IgD-negative memory B cell (primary cell): ENCODE data around the gene KCNIP4. TPM values are rescaled to one million over a fixed set of nuclear protein-coding genes. Genes with fewer than 3 reads are reported as not detected.

Experiments
- H3K27ac Mint-ChIP-seq, 3 donors: one replicate each; pipeline ENCODE4 v1.8.0; 2020 to 2022; ENCODE audit warnings: mild to moderate bottlenecking in 3 of 3, mixed read lengths in 3 of 3, moderate library complexity in 1 of 3
- H3K27me3 Mint-ChIP-seq: one replicate; pipeline ENCODE4 v1.8.0; 2021; ENCODE audit warnings: mixed read lengths
- H3K36me3 Mint-ChIP-seq: one replicate; pipeline ENCODE4 v1.8.0; 2020; ENCODE audit warnings: mild to moderate bottlenecking, mixed read lengths
- H3K4me1 Mint-ChIP-seq, 3 donors: one replicate each; pipeline ENCODE4 v1.8.0; 2020 to 2022; ENCODE audit warnings: mixed read lengths in 3 of 3, mild to moderate bottlenecking in 1 of 3
- H3K4me3 Mint-ChIP-seq, 4 donors: one replicate each; pipeline ENCODE4 v1.8.0; 2020 to 2022; ENCODE audit warnings: mild to moderate bottlenecking in 4 of 4, mixed read lengths in 4 of 4, moderate library complexity in 3 of 4
- H3K9me3 Mint-ChIP-seq, 3 donors: one replicate each; pipeline ENCODE4 v1.8.0; 2020 to 2021; ENCODE audit warnings: mixed read lengths in 3 of 3, mild to moderate bottlenecking in 1 of 3
- polyA plus RNA-seq: library from polyadenylated mRNA; unstranded; fragments of 300-500 nt; fragmentation: Illumina TruSeq; gene quantifications from one replicate; pipeline ENCODE4 v1.2.3, GENCODE V29; 2021

The KCNIP4 gene
- polyA plus RNA-seq, 1 donor from 2014 or later: 0.10 TPM

GRCh38 chr4:21457086-21457840 is 491.3 kb downstream of the KCNIP4 start:
- no peak overlapping the region for H3K4me3 Mint-ChIP-seq
- H3K9me3 Mint-ChIP-seq: peaks cover 0 to 13% (median 4%) of the 10 kb centered on the region in 3 donors
- H3K27ac Mint-ChIP-seq: no peak overlapping the region
- H3K36me3 Mint-ChIP-seq: no peaks in the 10 kb centered on the region
- no peaks in the 10 kb centered on the region for H3K4me1 Mint-ChIP-seq
- no peaks in the 10 kb centered on the region for H3K27me3 Mint-ChIP-seq

GRCh38 chr4:21454831-21455230 is 493.7 kb downstream of the KCNIP4 start:
- Mint-ChIP-seq H3K9me3 (peaks cover 2 to 23% (median 7%) of the 10 kb centered on the region in 3 donors), H3K36me3 (no peaks in the 10 kb centered on the region), H3K4me1 (no peaks in the 10 kb centered on the region), H3K27me3 (no peaks in the 10 kb centered on the region), H3K27ac (no peak overlapping the region), H3K4me3 (no peak overlapping the region)

- no peak overlapping the region for H3K27ac Mint-ChIP-seq
- H3K4me1 Mint-ChIP-seq: no peaks in the 10 kb centered on the region
- H3K4me3 Mint-ChIP-seq: no peak overlapping the region
- H3K36me3 Mint-ChIP-seq: no peaks in the 10 kb centered on the region
- H3K27me3 Mint-ChIP-seq: no peaks in the 10 kb centered on the region
- peaks cover 2 to 26% (median 9%) of the 10 kb centered on the region in 3 donors for H3K9me3 Mint-ChIP-seq
Measured at GRCh38 chr4:21454201-21454600, 494.4 kb downstream of the KCNIP4 start.

- H3K27me3 Mint-ChIP-seq: no peaks in the 10 kb centered on the region
- H3K4me3 Mint-ChIP-seq: no peak overlapping the region
- H3K27ac Mint-ChIP-seq: no peak overlapping the region
- no peaks in the 10 kb centered on the region for H3K4me1 Mint-ChIP-seq
- peaks cover 2 to 32% (median 9%) of the 10 kb centered on the region in 3 donors for H3K9me3 Mint-ChIP-seq
- H3K36me3 Mint-ChIP-seq: no peaks in the 10 kb centered on the region
Measured at GRCh38 chr4:21452931-21453330, 495.6 kb downstream of the KCNIP4 start.

- Mint-ChIP-seq H3K36me3 (no peaks in the 10 kb centered on the region), H3K4me1 (no peaks in the 10 kb centered on the region), H3K27me3 (no peaks in the 10 kb centered on the region), H3K27ac (no peak overlapping the region), H3K9me3 (peaks cover 2 to 21% (median 7%) of the 10 kb centered on the region in 3 donors), H3K4me3 (no peak overlapping the region)
Measured at GRCh38 chr4:21451032-21451431, 497.5 kb downstream of the KCNIP4 start.

GRCh38 chr4:21450331-21450730 is 498.2 kb downstream of the KCNIP4 start:
- Mint-ChIP-seq H3K4me3 (no peak overlapping the region), H3K27me3 (no peaks in the 10 kb centered on the region), H3K27ac (no peak overlapping the region), H3K36me3 (no peaks in the 10 kb centered on the region), H3K9me3 (peaks cover 2 to 20% (median 7%) of the 10 kb centered on the region in 3 donors), H3K4me1 (no peaks in the 10 kb centered on the region)

- no peak overlapping the region for H3K27ac Mint-ChIP-seq
- H3K9me3 Mint-ChIP-seq: peaks cover 2 to 20% (median 6%) of the 10 kb centered on the region in 3 donors
- no peaks in the 10 kb centered on the region for H3K27me3 Mint-ChIP-seq
- no peaks in the 10 kb centered on the region for H3K4me1 Mint-ChIP-seq
- no peaks in the 10 kb centered on the region for H3K36me3 Mint-ChIP-seq
- no peak overlapping the region for H3K4me3 Mint-ChIP-seq
Measured at GRCh38 chr4:21447301-21448054, 501.1 kb downstream of the KCNIP4 start.

GRCh38 chr4:21420166-21420565 is 528.4 kb downstream of the KCNIP4 start:
- Mint-ChIP-seq H3K27me3 (no peaks in the 10 kb centered on the region), H3K4me3 (no peak overlapping the region), H3K27ac (no peak overlapping the region), H3K4me1 (no peaks in the 10 kb centered on the region), H3K9me3 (peaks cover 2 to 11% (median 4%) of the 10 kb centered on the region in 3 donors), H3K36me3 (no peaks in the 10 kb centered on the region)

GRCh38 chr4:21415728-21416127 is 532.8 kb downstream of the KCNIP4 start:
- no peaks in the 10 kb centered on the region for H3K4me1 Mint-ChIP-seq
- H3K36me3 Mint-ChIP-seq: no peaks in the 10 kb centered on the region
- H3K9me3 Mint-ChIP-seq: peaks cover 1 to 7% (median 2%) of the 10 kb centered on the region in 3 donors
- no peak overlapping the region for H3K27ac Mint-ChIP-seq
- H3K4me3 Mint-ChIP-seq: no peak overlapping the region
- no peaks in the 10 kb centered on the region for H3K27me3 Mint-ChIP-seq

- Mint-ChIP-seq H3K4me1 (no peaks in the 10 kb centered on the region), H3K9me3 (peaks cover 1 to 8% (median 4%) of the 10 kb centered on the region in 3 donors), H3K27ac (peak overlapping the region in 1 of 3 donors; percentile 70), H3K36me3 (no peaks in the 10 kb centered on the region), H3K4me3 (no peak overlapping the region), H3K27me3 (no peaks in the 10 kb centered on the region)
Measured at GRCh38 chr4:21413807-21414370, 534.7 kb downstream of the KCNIP4 start.

GRCh38 chr4:21411086-21411485 is 537.5 kb downstream of the KCNIP4 start:
- no peaks in the 10 kb centered on the region for H3K36me3 Mint-ChIP-seq
- no peak overlapping the region for H3K27ac Mint-ChIP-seq
- H3K9me3 Mint-ChIP-seq: peaks cover 1 to 5% (median 2%) of the 10 kb centered on the region in 3 donors
- no peaks in the 10 kb centered on the region for H3K4me1 Mint-ChIP-seq
- no peaks in the 10 kb centered on the region for H3K27me3 Mint-ChIP-seq
- no peak overlapping the region for H3K4me3 Mint-ChIP-seq

- Mint-ChIP-seq H3K36me3 (no peaks in the 10 kb centered on the region), H3K27ac (peak overlapping the region in 1 of 3 donors; percentile 63), H3K4me3 (no peak overlapping the region), H3K4me1 (no peaks in the 10 kb centered on the region), H3K27me3 (no peaks in the 10 kb centered on the region), H3K9me3 (peaks cover 1 to 5% (median 2%) of the 10 kb centered on the region in 3 donors)
Measured at GRCh38 chr4:21410372-21410771, 538.2 kb downstream of the KCNIP4 start.

GRCh38 chr4:21387683-21388082 is 560.9 kb downstream of the KCNIP4 start:
- Mint-ChIP-seq H3K27me3 (no peaks in the 10 kb centered on the region), H3K4me3 (no peak overlapping the region), H3K9me3 (peaks cover 3 to 11% (median 9%) of the 10 kb centered on the region in 3 donors), H3K27ac (peak overlapping the region in 1 of 3 donors; percentile 3), H3K36me3 (peaks cover 2% of the 10 kb centered on the region), H3K4me1 (no peaks in the 10 kb centered on the region)

- no peaks in the 10 kb centered on the region for H3K27me3 Mint-ChIP-seq
- H3K4me3 Mint-ChIP-seq: no peak overlapping the region
- H3K9me3 Mint-ChIP-seq: peaks cover 5 to 16% (median 8%) of the 10 kb centered on the region in 3 donors
- no peaks in the 10 kb centered on the region for H3K36me3 Mint-ChIP-seq
- no peaks in the 10 kb centered on the region for H3K4me1 Mint-ChIP-seq
- no peak overlapping the region for H3K27ac Mint-ChIP-seq
Measured at GRCh38 chr4:21386166-21386780, 562.3 kb downstream of the KCNIP4 start.

GRCh38 chr4:21385706-21386105 is 562.9 kb downstream of the KCNIP4 start:
- Mint-ChIP-seq H3K27me3 (no peaks in the 10 kb centered on the region), H3K27ac (no peak overlapping the region), H3K4me3 (no peak overlapping the region), H3K36me3 (no peaks in the 10 kb centered on the region), H3K9me3 (peaks cover 5 to 16% (median 6%) of the 10 kb centered on the region in 3 donors), H3K4me1 (no peaks in the 10 kb centered on the region)
